HepG2 (cell line): ENCODE results near the gene APBB1IP. TPM values are rescaled to one million over a fixed set of nuclear protein-coding genes. Genes with fewer than 3 reads are reported as not detected.

ENCODE experiments used
- ATAC-seq: fragments of 200-7000 bp; cut with Tn5 transposase; 3 replicates; pipeline ENCODE4 v1.9.1; 2020; ENCODE audit warnings: mild to moderate bottlenecking, moderate library complexity
- BruUV-seq: library from RNA; stranded (reverse); fragments of 400-500 nt; replicated peaks from 2 replicates; lab custom pipeline; 2021; lab: Mats Ljungman, UMichigan
- CTCF ChIA-PET: fragments of 300-600 bp; formaldehyde crosslinking; extraction: SDS; loops from one replicate; lab custom pipeline; 2021; ENCODE audit warnings: low total read pairs, inconsistent platforms, low intra/inter-chr PET ratio; lab: Yijun Ruan, JAX
- POLR2A ChIA-PET: fragments of 350-600 bp; sonication (Branson Sonifier 250); formaldehyde crosslinking; loops from one replicate; lab custom pipeline; 2020; ENCODE audit warnings: antibody characterized with exemption, inconsistent platforms; lab: Yijun Ruan, JAX
- DNase-seq: peaks from one replicate; pipeline ENCODE4 v3.0.0-alpha.2; 2015; ENCODE audit warnings: low spot score
- FAIRE-seq: peaks from 3 replicates; lab custom pipeline; 2011; peaks lifted over from hg19 to GRCh38; lab: Jason Lieb, UNC
- H2AFZ ChIP-seq: one replicate; pipeline ENCODE4 v1.6.1; 2011; ENCODE audit warnings: low read length, inconsistent platforms
- H3K27ac ChIP-seq: fragments of 300-600 bp; 3 replicates; pipeline ENCODE4 v1.8.0; 2011; ENCODE audit warnings: mixed run types, mild to moderate bottlenecking, mixed read lengths, low read length, inconsistent platforms; ENCODE audit not compliant: insufficient read depth; ENCODE audit errors: extremely low read length
- H3K27me3 ChIP-seq, 2 experiments: fragments of 200-600 bp in 1 of 2; 2 replicates in 1 of 2; 3 replicates in 1 of 2; pipeline versions ENCODE4 v1.6.0 to v1.8.0; 2011; ENCODE audit warnings: low read length in 2 of 2, mild to moderate bottlenecking in 2 of 2, moderate library complexity in 2 of 2, inconsistent platforms in 1 of 2; ENCODE audit not compliant: insufficient read depth in 2 of 2, control insufficient read depth in 1 of 2
- H3K36me3 ChIP-seq, 2 experiments: fragments of 200-600 bp in 1 of 2; replicated peaks in 1 of 2; 2 replicates in 1 of 2; 3 replicates in 1 of 2; pipeline versions ENCODE4 v1.5.1 to v1.8.0; 2011; ENCODE audit warnings: low read length in 2 of 2, inconsistent platforms in 1 of 2; ENCODE audit not compliant: insufficient read depth in 2 of 2, control insufficient read depth in 1 of 2
- H3K4me1 ChIP-seq: 2 replicates; pipeline ENCODE4 v1.5.1; 2012; ENCODE audit warnings: low read length, inconsistent platforms; ENCODE audit not compliant: insufficient read depth
- H3K4me2 ChIP-seq: 2 replicates; pipeline ENCODE4 v1.6.0; 2011; ENCODE audit warnings: low read depth, low read length, inconsistent platforms
- H3K4me3 ChIP-seq, 3 experiments: fragments of 200-600 bp in 1 of 3; sonication (generic), shearing (Covaris generic) in 1 of 3; replicated peaks in 1 of 3; 2 replicates each; pipeline ENCODE4 v1.5.1; 2011 to 2016; ENCODE audit warnings: low read length in 3 of 3, inconsistent platforms in 2 of 3, low read depth in 2 of 3, mild to moderate bottlenecking in 2 of 3, control low read depth in 1 of 3, mixed read lengths in 1 of 3; ENCODE audit not compliant: insufficient read depth in 1 of 3
- H3K79me2 ChIP-seq: one replicate; pipeline ENCODE4 v1.6.1; 2011; ENCODE audit warnings: low read length, inconsistent platforms; ENCODE audit not compliant: insufficient read depth
- H3K9ac ChIP-seq: 2 replicates; pipeline ENCODE4 v1.6.0; 2011; ENCODE audit warnings: mild to moderate bottlenecking, low read depth, low read length, inconsistent platforms; ENCODE audit not compliant: insufficient read depth
- H3K9me3 ChIP-seq: 2 replicates; pipeline ENCODE4 v1.5.1; 2012; ENCODE audit warnings: mild to moderate bottlenecking, low read length
- H4K20me1 ChIP-seq: 2 replicates; pipeline ENCODE4 v1.6.0; 2011; ENCODE audit warnings: inconsistent platforms, mild to moderate bottlenecking, low read length, moderate library complexity; ENCODE audit not compliant: insufficient read depth
- HCFC1 ChIP-seq: fragments of 150-350 bp; IDR thresholded peaks from 2 replicates; pipeline ENCODE4 v1.6.1; 2014; ENCODE audit warnings: low read depth, low read length
- MAFG ChIP-seq: sonication (generic); formaldehyde crosslinking; IDR thresholded peaks from 2 replicates; pipeline ENCODE4 v1.5.1; 2020; ENCODE audit warnings: mild to moderate bottlenecking, missing genetic modification reagents
- PITX1 ChIP-seq: sonication (generic); formaldehyde crosslinking; IDR thresholded peaks from 2 replicates; pipeline ENCODE4 v1.5.1; 2020; ENCODE audit warnings: mild to moderate bottlenecking, missing genetic modification reagents
- ZNF609 ChIP-seq: sonication (generic); formaldehyde crosslinking; IDR thresholded peaks from 2 replicates; pipeline ENCODE4 v1.4.0; 2020; ENCODE audit warnings: mild to moderate bottlenecking, missing genetic modification reagents, borderline replicate concordance
- WGBS: methylation state at CpG from one replicate; pipeline ENCODE4 v1.1.6; 2017; ENCODE audit warnings: low lambda C conversion rate; 5-methylcytosine and 5-hydroxymethylcytosine counted together
- in situ Hi-C: cut with HindIII; loops from 2 replicates; pipeline ENCODE4 v1.10.0; 2017; ENCODE audit warnings: low pct_unique_long_range_greater_than_20kb; ENCODE audit not compliant: extremely low pct_ligation_motif_present
- intact Hi-C: fragments of 100-400 bp; cut with micrococcal nuclease; formaldehyde crosslinking; loops from one replicate; pipeline ENCODE4 v1.10.0; 2022; ENCODE audit not compliant: unreplicated experiment
- polyA plus RNA-seq, 8 experiments: library from polyadenylated mRNA; depleted of rRNA in 3 of 8; stranded (reverse) in 7 of 8; unstranded in 1 of 8; fragments of >200 nt; fragmentation: Illumina TruSeq in 4 of 8; extraction: Trizol in 4 of 8; gene quantifications; 2 replicates each; pipeline versions ENCODE4 v1.2.1 to v1.2.3, GENCODE V29; 2011 to 2016; ENCODE audit warnings: low read depth in 4 of 8, missing spikeins in 1 of 8, mixed read lengths in 1 of 8; ENCODE audit not compliant: insufficient read depth in 1 of 8
- total RNA-seq, 5 experiments: library from RNA; depleted of rRNA; stranded (reverse); fragments of >200 nt; fragmentation: Illumina TruSeq; extraction: Trizol; gene quantifications; 2 replicates each; pipeline ENCODE4 v1.2.3, GENCODE V29; 2016; ENCODE audit warnings: low read depth in 1 of 5

Gene APBB1IP
- total and polyA plus RNA-seq, 2 of the 13 experiments (the other 11 are each of a cell fraction or from before 2014, with no cell fraction given): 0.08 TPM; not detected in 1

DNA sequence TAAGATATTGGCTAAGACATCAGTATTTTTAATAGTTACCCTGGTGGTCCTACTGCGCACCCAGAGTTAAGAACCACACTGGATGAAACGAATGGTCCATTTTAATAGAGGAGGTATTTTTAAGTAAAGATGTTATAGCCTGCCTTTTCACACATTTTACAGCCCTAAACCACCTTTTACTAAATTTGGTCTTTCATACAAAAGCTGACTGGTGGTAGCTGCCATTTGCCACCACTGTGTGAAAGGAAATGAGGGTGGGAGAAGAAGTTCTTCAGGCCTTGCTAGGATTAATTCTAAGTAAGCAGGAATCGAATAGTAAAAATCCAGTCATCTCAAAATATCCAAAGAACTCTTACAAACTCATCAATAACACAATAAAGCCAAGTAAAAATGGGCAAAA is 15.2 kb upstream of the APBB1IP start:
- no peak overlapping the region for H3K27ac ChIP-seq
- no peaks in the 10 kb centered on the region for H3K9me3 ChIP-seq
- in situ Hi-C loops (no loop called here), intact Hi-C loops (no loop called here)
- no TSS peak for BruUV-seq
- no peaks in the 10 kb centered on the region for H3K79me2 ChIP-seq
- H3K36me3 ChIP-seq: no peaks in the 10 kb centered on the region
- no peaks in the 10 kb centered on the region for H4K20me1 ChIP-seq
- H3K4me3 ChIP-seq: no peak overlapping the region
- DNase-seq (no peak), ATAC-seq (no peak), FAIRE-seq (no peak)
- no peaks in the 10 kb centered on the region for H3K27me3 ChIP-seq
- H3K4me1 ChIP-seq: no peaks in the 10 kb centered on the region
- H2AFZ ChIP-seq: no peak overlapping the region
- POLR2A ChIA-PET: no interaction called here
- WGBS: 1% methylated on average over 3 of the region's 3 CpGs
- CTCF ChIA-PET: no interaction called here
- H3K4me2 ChIP-seq: no peak overlapping the region
- no peak overlapping the region for H3K9ac ChIP-seq
- no peak for TF ChIP-seq PITX1
- no peak for TF ChIP-seq MAFG (CRISPR knock-in tag)
- TF ChIP-seq HCFC1: no peak
- no peak for TF ChIP-seq ZNF609 (CRISPR knock-in tag)
